Measurements from ENCODE around the gene HNRNPA1. TPM values are rescaled to one million over a fixed set of nuclear protein-coding genes. Genes with fewer than 3 reads are reported as not detected.
A peak's percentile ranks its signal among the peaks of the same experiment; 100 is the strongest.

The HNRNPA1 gene
- total RNA-seq, 2 experiments from 2014 or later, result 713 to 2,128 TPM

DNA sequence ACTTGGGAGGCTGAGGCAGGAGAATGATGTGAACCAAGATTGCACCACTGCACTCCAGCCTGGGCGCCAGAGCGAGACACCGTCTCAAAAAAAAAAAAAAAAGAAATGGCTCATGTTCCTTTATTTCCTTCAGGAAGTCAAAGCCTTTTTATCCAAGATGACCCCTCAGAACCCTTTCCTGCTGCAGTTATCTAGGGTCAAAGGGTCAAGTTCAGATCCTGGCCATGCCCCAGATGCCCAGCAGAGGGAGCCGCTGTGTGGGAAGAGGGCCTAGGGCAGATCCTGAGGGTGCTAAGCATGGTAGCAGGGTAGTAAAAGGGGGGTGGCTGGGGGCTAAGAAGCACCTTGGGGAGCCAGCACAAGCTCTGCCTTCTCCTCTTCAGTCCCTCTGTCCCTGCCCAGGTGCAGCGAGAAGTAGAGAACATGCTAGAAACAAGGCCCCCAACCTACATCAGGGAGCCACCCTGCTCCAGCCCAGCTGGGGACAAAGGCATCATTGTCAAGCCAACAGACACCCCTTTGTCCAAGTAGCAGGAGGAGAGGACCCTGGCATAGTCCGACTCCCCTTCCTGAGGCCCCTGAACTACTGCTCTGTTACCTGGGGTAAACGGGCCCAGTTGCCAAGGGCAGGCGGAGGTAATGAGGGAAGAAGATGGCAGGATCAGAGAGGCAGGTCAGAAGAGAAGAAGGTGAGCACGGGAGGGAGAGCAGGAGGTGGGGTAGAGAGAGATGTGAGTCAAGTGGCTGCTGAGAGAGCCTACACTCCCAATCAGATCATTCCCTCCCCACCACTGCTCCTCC is 13.8 kb downstream of the HNRNPA1 start:
- Histone ChIP-seq H3K4me3 (ENCODE audit: low read depth, low read length, poor library complexity, severe bottlenecking) (no peak overlapping the region), H3K36me3 (ENCODE audit: insufficient read depth, low read length) (no peaks in the 10 kb centered on the region), H4K20me1 (ENCODE audit: insufficient read depth, low read length) (no peaks in the 10 kb centered on the region), H3K9me3 (ENCODE audit: low read length) (no peaks in the 10 kb centered on the region), H3K27ac (ENCODE audit: low read depth, low read length, poor library complexity, severe bottlenecking) (no peak overlapping the region), H3K79me2 (ENCODE audit: insufficient read depth, low read depth, low read length) (no peaks in the 10 kb centered on the region), H3K4me2 (ENCODE audit: low read length) (no peak overlapping the region), H2AFZ (ENCODE audit: low read length) (no peak overlapping the region), H3K9me2 (ENCODE audit: insufficient read depth, low read length) (no peaks in the 10 kb centered on the region), H3K4me1 (ENCODE audit: insufficient read depth, low read length, poor library complexity, severe bottlenecking) (no peaks in the 10 kb centered on the region)
- CTCF ChIA-PET (ENCODE audit: unreplicated experiment), result interaction anchor here (1.1 to 1.5 kb wide), 2 partner anchors 35 to 84 kb away, joined by 3 read pairs; no protein-coding TSS in a partner anchor
- POLR2A ChIA-PET, result interaction anchor here (0.6 to 1.2 kb wide), 3 partner anchors 13 to 39 kb away, joined by 3 read pairs; no protein-coding TSS in a partner anchor
- TF ChIP-seq CTCF (conservative IDR thresholded peaks at IDR 0.05; ENCODE audit: low read length) (peak; percentile 85), EZH2phosphoT487 (IDR thresholded peaks at IDR 0.05; ENCODE audit: borderline replicate concordance, low read depth, low read length) (no peak)
- intact Hi-C loops (cut with micrococcal nuclease; ENCODE audit: unreplicated experiment), result loop anchor here (1.0 to 2.0 kb wide), 3 partner anchors 30 to 74 kb away; partner anchors contain the start of gene COPZ1
- BruUV-seq (replicated peaks), result no TSS peak
- DNase-seq (ENCODE audit: low spot score), result peak; percentile 58

DNA sequence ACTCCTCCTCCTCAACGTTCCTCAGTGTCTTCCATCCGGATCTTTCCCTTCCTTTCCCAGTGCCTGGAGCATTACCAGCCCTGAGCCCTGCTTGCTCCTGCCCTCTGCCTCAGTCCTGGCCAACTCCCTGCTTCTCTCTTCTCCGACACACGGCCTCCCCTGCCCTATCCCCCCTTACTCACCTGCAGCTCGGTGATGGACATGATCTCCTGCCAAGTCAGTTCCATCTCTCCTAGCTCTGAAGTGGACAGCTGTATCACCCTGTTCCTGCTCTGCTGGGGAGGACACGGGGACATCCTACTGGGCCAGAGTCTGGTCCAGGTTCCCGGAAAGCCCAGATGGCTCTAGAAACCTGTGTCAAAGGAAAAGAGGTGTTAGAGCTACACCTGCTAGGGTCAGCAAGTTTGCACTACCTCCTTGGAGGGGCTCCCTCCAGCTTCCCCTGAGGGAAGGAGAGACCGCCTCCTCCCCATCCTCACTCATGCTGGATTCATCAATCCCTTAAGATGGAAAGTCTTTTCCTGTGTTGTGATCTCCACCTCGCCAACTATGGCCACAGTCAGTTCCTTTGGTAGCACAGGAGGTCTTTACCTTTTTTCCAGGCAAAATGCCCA is 14.5 kb downstream of the HNRNPA1 start:
- Histone ChIP-seq H3K4me3 (ENCODE audit: low read depth, low read length, poor library complexity, severe bottlenecking) (no peak overlapping the region), H3K79me2 (ENCODE audit: insufficient read depth, low read depth, low read length) (no peaks in the 10 kb centered on the region), H3K4me2 (ENCODE audit: low read length) (no peak overlapping the region), H3K27ac (ENCODE audit: low read depth, low read length, poor library complexity, severe bottlenecking) (no peak overlapping the region), H3K9me2 (ENCODE audit: insufficient read depth, low read length) (no peaks in the 10 kb centered on the region), H3K36me3 (ENCODE audit: insufficient read depth, low read length) (no peaks in the 10 kb centered on the region), H3K9me3 (ENCODE audit: low read length) (no peaks in the 10 kb centered on the region), H4K20me1 (ENCODE audit: insufficient read depth, low read length) (no peaks in the 10 kb centered on the region), H3K4me1 (ENCODE audit: insufficient read depth, low read length, poor library complexity, severe bottlenecking) (no peaks in the 10 kb centered on the region), H2AFZ (ENCODE audit: low read length) (no peak overlapping the region)
- CTCF ChIA-PET (ENCODE audit: unreplicated experiment), result no interaction called here
- DNase-seq (ENCODE audit: low spot score), result no peak
- BruUV-seq (replicated peaks), result no TSS peak
- TF ChIP-seq CTCF (conservative IDR thresholded peaks at IDR 0.05; ENCODE audit: low read length) (no peak), EZH2phosphoT487 (IDR thresholded peaks at IDR 0.05; ENCODE audit: borderline replicate concordance, low read depth, low read length) (no peak)
- intact Hi-C loops (cut with micrococcal nuclease; ENCODE audit: unreplicated experiment), result loop anchor here (1.0 to 2.0 kb wide), 3 partner anchors 30 to 74 kb away; partner anchors contain the start of gene COPZ1
- POLR2A ChIA-PET, result interaction anchor here (0.8 kb wide), 1 partner anchor 42 kb away, joined by 4 read pairs; no protein-coding TSS in a partner anchor

All from OCI-LY7 (cell line).